ENCODE results near the gene NFATC1.

GRCh38 chr18:79441420-79441819 is 45.7 kb downstream of the NFATC1 start:
- TF ChIP-seq CTCF (IDR thresholded peaks at IDR 0.05; ENCODE audit: poor library complexity) (no peak), EZH2phosphoT487 (IDR thresholded peaks at IDR 0.05; ENCODE audit: low read depth, severe bottlenecking, unreplicated experiment) (no peak)
